H1 (cell line): ENCODE results near the gene MCC. TPM values are rescaled to one million over a fixed set of nuclear protein-coding genes. Genes with fewer than 3 reads are reported as not detected.

Experiments used
- CTCF ChIA-PET: fragments of 300-600 bp; sonication (Branson Sonifier 250); formaldehyde crosslinking; loops from one replicate; lab custom pipeline; 2021; ENCODE audit not compliant: partially characterized antibody; lab: Charles Lee
- POLR2A ChIA-PET: fragments of 300-600 bp; sonication (Branson Sonifier 250); formaldehyde crosslinking; loops from one replicate; lab custom pipeline; 2021; ENCODE audit warnings: inconsistent platforms; ENCODE audit not compliant: partially characterized antibody; lab: Charles Lee
- DNase-seq, 2 experiments: peaks; one replicate each; pipeline versions ENCODE4 v3.0.0 to v3.0.0-alpha.2; 2010 to 2022; ENCODE audit warnings: low spot score in 2 of 2, low read depth in 1 of 2, mixed read lengths in 1 of 2
- FAIRE-seq: peaks from 2 replicates; lab custom pipeline; 2011; peaks lifted over from hg19 to GRCh38; lab: Jason Lieb, UNC
- H2AFZ ChIP-seq: 2 replicates; pipeline ENCODE4 v1.8.1; 2012; ENCODE audit warnings: low read length, inconsistent platforms
- H2AK5ac ChIP-seq: 2 replicates; pipeline ENCODE4 v1.6.1; 2013; ENCODE audit warnings: low read depth, low read length
- H2BK120ac ChIP-seq: replicated peaks from 2 replicates; pipeline ENCODE3; 2013; ENCODE audit warnings: low read depth, low read length, inconsistent platforms
- H2BK12ac ChIP-seq: 2 replicates; pipeline ENCODE4 v1.6.1; 2013; ENCODE audit warnings: low read depth, low read length
- H2BK15ac ChIP-seq: 2 replicates; pipeline ENCODE4 v1.6.1; 2013; ENCODE audit warnings: low read length
- H2BK20ac ChIP-seq: 2 replicates; pipeline ENCODE4 v1.6.1; 2013; ENCODE audit warnings: low read length
- H2BK5ac ChIP-seq: 2 replicates; pipeline ENCODE4 v1.6.1; 2013; ENCODE audit warnings: low read depth, low read length
- H3K14ac ChIP-seq: 2 replicates; pipeline ENCODE4 v1.6.1; 2013; ENCODE audit warnings: inconsistent platforms; ENCODE audit not compliant: insufficient read length
- H3K18ac ChIP-seq: 2 replicates; pipeline ENCODE4 v1.6.1; 2013; ENCODE audit warnings: low read length; ENCODE audit errors: extremely low read depth
- H3K23ac ChIP-seq: 2 replicates; pipeline ENCODE4 v1.6.1; 2013; ENCODE audit warnings: inconsistent platforms; ENCODE audit not compliant: insufficient read length
- H3K23me2 ChIP-seq: 2 replicates; pipeline ENCODE4 v1.6.1; 2013; ENCODE audit warnings: low read depth, low read length
- H3K27ac ChIP-seq: 2 replicates; pipeline ENCODE4 v1.6.1; 2011; ENCODE audit warnings: low read depth, low read length, inconsistent platforms
- H3K27me3 ChIP-seq, 4 experiments: replicated peaks in 1 of 4; 1 replicate in 1 of 4; 2 replicates in 3 of 4; pipeline versions ENCODE4 v1.6.1 to v1.8.1; 2011 to 2013; ENCODE audit warnings: low read length in 3 of 4, mild to moderate bottlenecking in 3 of 4, inconsistent platforms in 2 of 4, mixed read lengths in 2 of 4, moderate library complexity in 1 of 4; ENCODE audit not compliant: control insufficient read depth in 3 of 4, insufficient read depth in 3 of 4; ENCODE audit errors: extremely low read depth in 1 of 4
- H3K36me3 ChIP-seq, 4 experiments: 2 replicates each; pipeline versions ENCODE4 v1.6.1 to v1.8.1; 2011 to 2013; ENCODE audit warnings: mild to moderate bottlenecking in 4 of 4, low read length in 3 of 4, moderate library complexity in 2 of 4, control low read depth in 1 of 4, inconsistent platforms in 1 of 4; ENCODE audit not compliant: insufficient read depth in 4 of 4, control insufficient read depth in 2 of 4
- H3K4ac ChIP-seq: replicated peaks from 2 replicates; pipeline ENCODE3; 2013; ENCODE audit warnings: low read length, low read depth, mixed read lengths, inconsistent platforms; ENCODE audit not compliant: insufficient read length
- H3K4me1 ChIP-seq, 4 experiments: replicated peaks in 1 of 4; 1 replicate in 1 of 4; 2 replicates in 3 of 4; pipeline versions ENCODE4 v1.6.1 to v1.8.1; 2011 to 2013; ENCODE audit warnings: low read length in 3 of 4, inconsistent platforms in 2 of 4, mixed read lengths in 1 of 4; ENCODE audit not compliant: insufficient read depth in 4 of 4, control insufficient read depth in 3 of 4
- H3K4me2 ChIP-seq, 2 experiments: 2 replicates each; pipeline versions ENCODE4 v1.6.1 to v1.8.1; 2011 to 2013; ENCODE audit warnings: low read depth in 2 of 2, low read length in 2 of 2, control low read depth in 1 of 2, inconsistent platforms in 1 of 2, mild to moderate bottlenecking in 1 of 2; ENCODE audit not compliant: insufficient read depth in 1 of 2
- H3K4me3 ChIP-seq, 4 experiments: fragments of 200-600, 300-600 bp in 1 of 4; sonication (generic), shearing (Covaris generic), sonication (Bioruptor Twin) in 1 of 4; 2 replicates each; pipeline versions ENCODE4 v1.5.1 to v1.8.1; 2011 to 2016; ENCODE audit warnings: low read length in 4 of 4, low read depth in 3 of 4, control low read depth in 2 of 4, inconsistent platforms in 2 of 4, mild to moderate bottlenecking in 2 of 4, mixed read lengths in 1 of 4, moderate library complexity in 1 of 4; ENCODE audit not compliant: insufficient read depth in 2 of 4; ENCODE audit errors: extremely low read depth in 1 of 4
- H3K56ac ChIP-seq: replicated peaks from 2 replicates; pipeline ENCODE3; 2013; ENCODE audit warnings: low read depth, mild to moderate bottlenecking, mixed read lengths, low read length, inconsistent platforms; ENCODE audit not compliant: insufficient read length
- H3K79me1 ChIP-seq: 2 replicates; pipeline ENCODE4 v1.6.1; 2013; ENCODE audit warnings: low read depth, low read length, control low read depth
- H3K79me2 ChIP-seq, 2 experiments: 2 replicates each; pipeline versions ENCODE4 v1.6.1 to v1.8.1; 2012 to 2013; ENCODE audit warnings: low read length in 2 of 2, mild to moderate bottlenecking in 2 of 2, inconsistent platforms in 1 of 2; ENCODE audit not compliant: insufficient read depth in 2 of 2, control insufficient read depth in 1 of 2
- H3K9ac ChIP-seq, 4 experiments: replicated peaks in 1 of 4; 1 replicate in 1 of 4; 2 replicates in 3 of 4; pipeline versions ENCODE4 v1.6.1 to v1.8.1; 2011 to 2013; ENCODE audit warnings: low read depth in 3 of 4, low read length in 3 of 4, control low read depth in 2 of 4, mild to moderate bottlenecking in 2 of 4, moderate library complexity in 2 of 4, inconsistent platforms in 1 of 4; ENCODE audit errors: extremely low read depth in 1 of 4
- H3K9me3 ChIP-seq, 2 experiments: 2 replicates each; pipeline versions ENCODE4 v1.6.1 to v1.8.1; 2012 to 2013; ENCODE audit warnings: mild to moderate bottlenecking in 2 of 2, moderate library complexity in 2 of 2, control low read depth in 1 of 2, inconsistent platforms in 1 of 2, low read depth in 1 of 2, low read length in 1 of 2, mixed read lengths in 1 of 2; ENCODE audit not compliant: insufficient read depth in 2 of 2
- H4K20me1 ChIP-seq, 2 experiments: replicated peaks in 1 of 2; 2 replicates each; pipeline versions ENCODE3 to v1.8.1; 2011 to 2013; ENCODE audit warnings: inconsistent platforms in 2 of 2, low read length in 2 of 2, mild to moderate bottlenecking in 1 of 2; ENCODE audit not compliant: insufficient read depth in 2 of 2, control insufficient read depth in 1 of 2
- H4K5ac ChIP-seq: 2 replicates; pipeline ENCODE4 v1.6.1; 2013; ENCODE audit warnings: low read length, low read depth, mixed read lengths, inconsistent platforms; ENCODE audit not compliant: insufficient read length
- H4K8ac ChIP-seq: 2 replicates; pipeline ENCODE4 v1.8.0; 2013; ENCODE audit warnings: mild to moderate bottlenecking, moderate library complexity, low read length, inconsistent platforms; ENCODE audit not compliant: insufficient read depth; ENCODE audit errors: extremely low read depth
- H4K91ac ChIP-seq: replicated peaks from 2 replicates; pipeline ENCODE3; 2013; ENCODE audit warnings: low read length, mixed read lengths, inconsistent platforms; ENCODE audit not compliant: insufficient read length
- EP300 ChIP-seq, 2 experiments: IDR thresholded peaks; 1 replicate in 1 of 2; 2 replicates in 1 of 2; pipeline ENCODE4 v1.6.1; 2011 to 2012; ENCODE audit warnings: low read depth in 2 of 2, low read length in 2 of 2, mild to moderate bottlenecking in 2 of 2, borderline replicate concordance in 1 of 2, inconsistent platforms in 1 of 2, moderate library complexity in 1 of 2
- MAX ChIP-seq: IDR thresholded peaks from 2 replicates; pipeline ENCODE4 v1.6.1; 2012; ENCODE audit warnings: inconsistent platforms
- SRF ChIP-seq: IDR thresholded peaks from 2 replicates; pipeline ENCODE4 v1.6.1; 2011; ENCODE audit warnings: mild to moderate bottlenecking, low read depth, low read length, moderate library complexity
- WGBS, 2 experiments: shearing (Covaris generic) in 1 of 2; methylation state at CpG; one replicate each; pipeline versions ENCODE4 v1.1.6 to v1.1.7; 2013 to 2015; ENCODE audit warnings: low lambda C conversion rate in 2 of 2, mixed read lengths in 2 of 2, inconsistent platforms in 1 of 2, low coverage in 1 of 2, missing lambda C conversion rate in 1 of 2; ENCODE audit not compliant: insufficient replicate concordance in 2 of 2, insufficient coverage in 1 of 2, insufficient read length in 1 of 2; ENCODE audit errors: extremely low coverage in 1 of 2, missing lambda C conversion rate in 1 of 2; 5-methylcytosine and 5-hydroxymethylcytosine counted together
- polyA plus RNA-seq, 7 experiments: library from polyadenylated mRNA; depleted of rRNA in 3 of 7; stranded (reverse) in 5 of 7; unstranded in 2 of 7; fragments of >200 nt in 5 of 7; fragments of 200-250 nt in 2 of 7; gene quantifications; 1 replicate in 5 of 7; 2 replicates in 1 of 7; 4 replicates in 1 of 7; pipeline versions ENCODE4 v1.2.1 to v1.2.3, GENCODE V29; 2011 to 2013; ENCODE audit warnings: missing spikeins in 2 of 7, mixed read lengths in 2 of 7
- total RNA-seq: library from RNA; stranded (reverse); fragmentation: NEBNext Ultra II Directional; extraction: Animal tissue kit (Norgen Biotek cat#: 25700); gene quantifications from 2 replicates; pipeline ENCODE4 v1.2.1, GENCODE V29; 2021

The MCC gene
- total and polyA plus RNA-seq, 2 of the 8 experiments (the other 6 are each of a cell fraction or from before 2014, with no cell fraction given): 2.6 to 18.3 TPM

GRCh38 chr5:113240032-113240431 is 248.2 kb downstream of the MCC start:
- Histone ChIP-seq H3K56ac (no peak overlapping the region), H3K23me2 (no peaks in the 10 kb centered on the region), H3K79me2 (peaks cover 5% of the 10 kb centered on the region in 2 experiments; a peak in 2 of 4 replicates), H4K8ac (no peak overlapping the region), H4K5ac (no peak overlapping the region), H3K14ac (no peak overlapping the region), H2BK20ac (no peak overlapping the region), H2BK15ac (no peak overlapping the region), H3K9me3 (no peaks in the 10 kb centered on the region), H2BK5ac (no peak overlapping the region), H2BK12ac (no peak overlapping the region), H3K27me3 (no peaks in the 10 kb centered on the region; a peak in 1 of 7 replicates), H4K20me1 (no peaks in the 10 kb centered on the region), H3K79me1 (no peaks in the 10 kb centered on the region), H3K18ac (no peak overlapping the region), H3K4me1 (peaks cover 0 to 15% (median 4%) of the 10 kb centered on the region in 4 experiments; a peak in 3 of 7 replicates), H3K36me3 (no peaks in the 10 kb centered on the region), H3K9ac (no peak overlapping the region), H3K4ac (no peak overlapping the region), H3K27ac (no peak overlapping the region), H3K4me3 (no peak overlapping the region), H2AK5ac (no peak overlapping the region), H2AFZ (no peak overlapping the region), H3K4me2 (no peak overlapping the region), H3K23ac (no peak overlapping the region), H4K91ac (no peak overlapping the region), H2BK120ac (no peak overlapping the region)
- CTCF ChIA-PET: interaction anchor here (0.9 to 1.2 kb wide), 3 partner anchors 12 to 116 kb away, joined by 3 read pairs; no protein-coding TSS in a partner anchor
- FAIRE-seq (no peak), DNase-seq (no peak)
- WGBS, 2 experiments: 97% methylated on average over 4 of the region's 4 CpGs; no CpG with 5 or more reads in 1 of the 2 experiments
- POLR2A ChIA-PET: no interaction called here
- TF ChIP-seq SRF (no peak), MAX (no peak), EP300 (IDR thresholded peaks at IDR 0.05; ENCODE audit: borderline replicate concordance in 1 of 2, low read depth in 2 of 2, low read length in 2 of 2) (no peak)
